Caco-2 (cell line): ENCODE data around the gene TRAF3. TPM values are rescaled to one million over a fixed set of nuclear protein-coding genes. Genes with fewer than 3 reads are reported as not detected.
"Not testable (repeated sequence)": the region's sequence is repeated elsewhere in the genome, so short reads cannot be mapped to it uniquely, and the experiment has no call there.

Experiments
- BruUV-seq: library from RNA; stranded (reverse); fragments of 400-500 nt; replicated peaks from 2 replicates; lab custom pipeline; 2021; lab: Mats Ljungman, UMichigan
- CTCF ChIA-PET: fragments of 300-600 bp; sonication (Branson Sonifier 250); formaldehyde crosslinking; loops from one replicate; lab custom pipeline; 2022; ENCODE audit warnings: antibody characterized with exemption; lab: Charles Lee
- POLR2A ChIA-PET: fragments of 300-600 bp; sonication (Branson Sonifier 250); formaldehyde crosslinking; loops from one replicate; lab custom pipeline; 2022; ENCODE audit warnings: antibody characterized with exemption; lab: Charles Lee
- DNase-seq, 2 experiments: peaks; one replicate each; pipeline versions ENCODE4 v3.0.0 to v3.0.0-alpha.2; 2020 to 2022
- H3K27me3 ChIP-seq: replicated peaks from 2 replicates; pipeline ENCODE4 v1.6.0; 2011; ENCODE audit warnings: low read length; ENCODE audit not compliant: control insufficient read depth, insufficient read depth
- H3K36me3 ChIP-seq: 2 replicates; pipeline ENCODE4 v1.5.1; 2011; ENCODE audit warnings: low read length; ENCODE audit not compliant: control insufficient read depth, insufficient read depth
- H3K4me1 ChIP-seq: fragments of 250-450 bp; sonication (Bioruptor Pico); 2 replicates; pipeline ENCODE4 v1.5.1; 2020; ENCODE audit warnings: mild to moderate bottlenecking
- H3K4me3 ChIP-seq: 2 replicates; pipeline ENCODE4 v1.5.1; 2011; ENCODE audit warnings: low read depth, mild to moderate bottlenecking, control low read depth, low read length
- H3K9me3 ChIP-seq: fragments of 250-450 bp; sonication (Bioruptor Pico); 2 replicates; pipeline ENCODE4 v1.5.1; 2020; ENCODE audit warnings: mild to moderate bottlenecking, moderate library complexity
- H3K27ac Mint-ChIP-seq: one replicate; pipeline ENCODE4 v1.8.0; 2022; ENCODE audit warnings: mixed read lengths; ENCODE audit not compliant: unreplicated experiment
- H3K27me3 Mint-ChIP-seq: one replicate; pipeline ENCODE4 v1.8.0; 2022; ENCODE audit warnings: mixed read lengths; ENCODE audit not compliant: insufficient read depth, unreplicated experiment
- H3K36me3 Mint-ChIP-seq: one replicate; pipeline ENCODE4 v1.8.0; 2022; ENCODE audit warnings: mild to moderate bottlenecking, mixed read lengths; ENCODE audit not compliant: insufficient read depth, unreplicated experiment
- H3K4me1 Mint-ChIP-seq: one replicate; pipeline ENCODE4 v1.8.0; 2022; ENCODE audit warnings: low read depth, mixed read lengths; ENCODE audit not compliant: unreplicated experiment
- H3K4me3 Mint-ChIP-seq: one replicate; pipeline ENCODE4 v1.8.0; 2022; ENCODE audit warnings: mild to moderate bottlenecking, moderate library complexity, mixed read lengths; ENCODE audit not compliant: unreplicated experiment
- H3K9me3 Mint-ChIP-seq: one replicate; pipeline ENCODE4 v1.8.0; 2022; ENCODE audit warnings: mixed read lengths; ENCODE audit not compliant: unreplicated experiment
- intact Hi-C: fragments of 100-400 bp; cut with micrococcal nuclease; formaldehyde crosslinking; loops from one replicate; pipeline ENCODE4 v1.10.0; 2022; ENCODE audit not compliant: unreplicated experiment
- total RNA-seq: library from RNA; stranded (reverse); gene quantifications from 2 replicates; pipeline ENCODE4 v1.2.3, GENCODE V29; 2022
- TF ChIP-seq, protein P1 (sequence below), 2 experiments: fragments of 200-600 bp in 1 of 2; IDR thresholded peaks; 1 replicate in 1 of 2; 2 replicates in 1 of 2; pipeline versions ENCODE4 v1.5.1 to v1.8.0; 2011 to 2022; ENCODE audit warnings: antibody characterized with exemption in 1 of 2, control low read depth in 1 of 2, inconsistent platforms in 1 of 2, low read depth in 1 of 2, low read length in 1 of 2, mild to moderate bottlenecking in 1 of 2, moderate library complexity in 1 of 2; ENCODE audit not compliant: insufficient read depth in 1 of 2, severe bottlenecking in 1 of 2, unreplicated experiment in 1 of 2

The TRAF3 gene
- total RNA-seq, 1 experiment from 2014 or later, result 16.6 TPM

DNA sequence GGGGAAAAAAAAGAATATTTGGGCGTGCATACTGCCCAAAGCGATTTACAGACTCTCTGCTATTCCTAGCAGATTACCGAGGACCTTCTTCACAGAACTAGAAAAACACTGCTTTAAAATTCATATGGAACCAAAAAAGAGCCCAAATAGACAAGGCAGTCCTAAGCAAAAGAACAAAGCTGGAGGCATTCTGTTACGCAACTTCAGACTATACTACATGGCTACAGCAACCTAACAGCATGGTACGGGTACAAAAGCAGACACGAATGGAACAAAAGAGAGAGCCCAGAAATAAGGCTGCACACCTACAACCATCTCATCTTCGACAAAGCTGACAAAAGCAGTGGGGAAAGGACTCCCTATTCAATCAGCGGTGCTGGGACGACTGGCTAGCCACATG lies 56.7 kb downstream of the TRAF3 start:
- Mint-ChIP-seq H3K4me1 (no peaks in the 10 kb centered on the region), H3K27ac (no peak overlapping the region)
- POLR2A ChIA-PET, result no interaction called here

DNA sequence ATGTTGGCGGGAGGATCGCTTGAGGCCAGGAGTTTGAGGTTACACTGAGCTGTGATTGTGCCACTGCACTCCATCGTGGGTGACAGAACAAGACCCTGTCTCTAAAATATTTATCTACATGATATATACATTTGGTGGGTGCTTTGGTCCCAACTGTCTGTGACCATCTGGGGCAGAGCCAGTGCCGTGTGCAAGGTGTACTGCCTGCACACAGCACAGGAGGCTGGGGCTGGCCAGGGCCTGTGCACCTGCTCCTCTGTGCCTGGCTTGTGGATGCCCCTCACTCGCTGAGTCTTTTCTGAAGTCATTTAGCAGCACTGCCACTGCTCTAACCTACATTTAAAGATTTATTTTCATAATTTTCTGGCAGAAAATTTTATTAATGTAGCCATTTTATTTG lies 58.7 kb downstream of the TRAF3 start:
- Histone ChIP-seq H3K9me3 (no peaks in the 10 kb centered on the region), H3K4me3 (no peak overlapping the region), H3K27me3 (no peaks in the 10 kb centered on the region), H3K36me3 (no peaks in the 10 kb centered on the region), H3K4me1 (no peaks in the 10 kb centered on the region)
- no TSS peak for BruUV-seq
- no peak for DNase-seq
- CTCF ChIA-PET, result no interaction called here
- POLR2A ChIA-PET, result no interaction called here
- H3K27me3 Mint-ChIP-seq, result no peaks in the 10 kb centered on the region
- no peaks in the 10 kb centered on the region for H3K9me3 Mint-ChIP-seq
- H3K27ac Mint-ChIP-seq, result no peak overlapping the region
- H3K4me1 Mint-ChIP-seq, result no peaks in the 10 kb centered on the region
- TF ChIP-seq, protein P1, sequence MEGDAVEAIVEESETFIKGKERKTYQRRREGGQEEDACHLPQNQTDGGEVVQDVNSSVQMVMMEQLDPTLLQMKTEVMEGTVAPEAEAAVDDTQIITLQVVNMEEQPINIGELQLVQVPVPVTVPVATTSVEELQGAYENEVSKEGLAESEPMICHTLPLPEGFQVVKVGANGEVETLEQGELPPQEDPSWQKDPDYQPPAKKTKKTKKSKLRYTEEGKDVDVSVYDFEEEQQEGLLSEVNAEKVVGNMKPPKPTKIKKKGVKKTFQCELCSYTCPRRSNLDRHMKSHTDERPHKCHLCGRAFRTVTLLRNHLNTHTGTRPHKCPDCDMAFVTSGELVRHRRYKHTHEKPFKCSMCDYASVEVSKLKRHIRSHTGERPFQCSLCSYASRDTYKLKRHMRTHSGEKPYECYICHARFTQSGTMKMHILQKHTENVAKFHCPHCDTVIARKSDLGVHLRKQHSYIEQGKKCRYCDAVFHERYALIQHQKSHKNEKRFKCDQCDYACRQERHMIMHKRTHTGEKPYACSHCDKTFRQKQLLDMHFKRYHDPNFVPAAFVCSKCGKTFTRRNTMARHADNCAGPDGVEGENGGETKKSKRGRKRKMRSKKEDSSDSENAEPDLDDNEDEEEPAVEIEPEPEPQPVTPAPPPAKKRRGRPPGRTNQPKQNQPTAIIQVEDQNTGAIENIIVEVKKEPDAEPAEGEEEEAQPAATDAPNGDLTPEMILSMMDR (IDR thresholded peaks at IDR 0.05; ENCODE audit: insufficient read depth in 1 of 2, low read depth in 1 of 2, low read length in 1 of 2, severe bottlenecking in 1 of 2, unreplicated experiment in 1 of 2), result no peak
- intact Hi-C loops, result no loop called here
- H3K36me3 Mint-ChIP-seq, result peaks cover 9% of the 10 kb centered on the region
- H3K4me3 Mint-ChIP-seq, result no peak overlapping the region

More for the DNA sequence above, 56.7 kb downstream of the TRAF3 start:
- no peaks in the 10 kb centered on the region for H3K36me3 ChIP-seq
- Mint-ChIP-seq H3K27me3 (no peaks in the 10 kb centered on the region), H3K4me3 (no peak overlapping the region), H3K9me3 (no peaks in the 10 kb centered on the region), H3K36me3 (peaks cover 9% of the 10 kb centered on the region)
- TF ChIP-seq, protein P1 (IDR thresholded peaks at IDR 0.05; ENCODE audit: insufficient read depth in 1 of 2, low read depth in 1 of 2, low read length in 1 of 2, severe bottlenecking in 1 of 2, unreplicated experiment in 1 of 2), result no peak
- H3K27me3 ChIP-seq, result no peaks in the 10 kb centered on the region
- no peak overlapping the region for H3K4me3 ChIP-seq
- DNase-seq, result no peak
- BruUV-seq, result no TSS peak
- H3K4me1 ChIP-seq, result no peaks in the 10 kb centered on the region
- no peaks in the 10 kb centered on the region for H3K9me3 ChIP-seq
- intact Hi-C loops, result no loop called here
- CTCF ChIA-PET, result no interaction called here

DNA sequence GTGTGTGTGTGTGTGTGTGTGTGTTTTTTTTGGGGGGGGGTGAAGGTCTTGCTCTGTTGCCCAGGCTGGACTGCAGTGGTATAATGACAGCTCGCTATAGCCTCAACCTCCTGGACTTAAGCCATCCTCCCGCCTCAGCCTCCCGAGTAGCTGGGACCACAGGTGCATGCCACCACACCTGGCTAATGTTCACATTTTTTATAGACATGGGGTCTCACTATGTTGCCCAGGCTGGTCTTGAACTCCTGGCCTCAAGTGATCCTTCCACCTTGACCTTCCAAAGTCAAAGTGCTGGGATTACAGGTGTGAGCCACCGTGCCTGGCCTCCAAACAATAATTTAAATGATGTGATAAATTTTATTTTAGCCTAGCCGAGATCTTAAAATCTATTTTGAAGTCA lies 59.9 kb downstream of the TRAF3 start:
- H3K9me3 Mint-ChIP-seq, H3K9me3 ChIP-seq, H3K4me1 ChIP-seq, H3K4me3 ChIP-seq, DNase-seq, H3K36me3 ChIP-seq, H3K4me3 Mint-ChIP-seq, H3K27me3 Mint-ChIP-seq, H3K27ac Mint-ChIP-seq, intact Hi-C loops, H3K27me3 ChIP-seq, H3K4me1 Mint-ChIP-seq, H3K36me3 Mint-ChIP-seq, BruUV-seq: not testable (repeated sequence)
- CTCF ChIA-PET, result interaction anchor here (0.6 kb wide), 1 partner anchor 17 kb away, joined by 4 read pairs; no protein-coding TSS in a partner anchor
- POLR2A ChIA-PET, result interaction anchor here (0.9 kb wide), 1 partner anchor 29 kb away, joined by 9 read pairs; no protein-coding TSS in a partner anchor

DNA sequence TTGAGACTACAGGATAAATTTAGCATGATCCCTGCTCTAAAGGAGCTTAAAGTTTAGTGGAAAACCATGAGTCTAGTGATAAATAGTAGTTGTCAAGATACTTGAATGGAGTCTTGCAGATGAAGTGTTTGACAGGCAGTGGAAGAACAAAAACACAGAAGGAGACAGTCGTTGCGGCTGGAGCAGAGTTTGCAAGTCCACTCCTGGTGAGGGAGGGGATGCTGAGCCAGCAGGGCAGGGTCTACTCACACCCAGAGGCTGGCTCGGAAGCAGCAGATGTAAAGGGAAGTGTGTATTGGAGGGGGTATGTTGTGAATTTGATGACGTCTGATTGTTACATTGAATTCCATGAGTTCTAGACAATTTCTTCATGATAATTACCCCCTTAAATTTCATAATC lies 61.3 kb downstream of the TRAF3 start:
- Mint-ChIP-seq H3K27ac (no peak overlapping the region), H3K27me3 (no peaks in the 10 kb centered on the region), H3K9me3 (no peaks in the 10 kb centered on the region), H3K4me3 (no peak overlapping the region), H3K36me3 (peaks cover 13% of the 10 kb centered on the region), H3K4me1 (no peaks in the 10 kb centered on the region)
- no peak overlapping the region for H3K4me3 ChIP-seq
- intact Hi-C loops, result no loop called here
- ChIA-PET CTCF (no interaction called here), POLR2A (no interaction called here)
- TF ChIP-seq, protein P1 (IDR thresholded peaks at IDR 0.05; ENCODE audit: insufficient read depth in 1 of 2, low read depth in 1 of 2, low read length in 1 of 2, severe bottlenecking in 1 of 2, unreplicated experiment in 1 of 2), result no peak
- no peaks in the 10 kb centered on the region for H3K27me3 ChIP-seq
- no TSS peak for BruUV-seq
- no peaks in the 10 kb centered on the region for H3K9me3 ChIP-seq
- no peaks in the 10 kb centered on the region for H3K4me1 ChIP-seq
- no peaks in the 10 kb centered on the region for H3K36me3 ChIP-seq
- DNase-seq, result no peak
